ENCODE data around the gene SERPINB13.

The SERPINB13 gene, protein sequence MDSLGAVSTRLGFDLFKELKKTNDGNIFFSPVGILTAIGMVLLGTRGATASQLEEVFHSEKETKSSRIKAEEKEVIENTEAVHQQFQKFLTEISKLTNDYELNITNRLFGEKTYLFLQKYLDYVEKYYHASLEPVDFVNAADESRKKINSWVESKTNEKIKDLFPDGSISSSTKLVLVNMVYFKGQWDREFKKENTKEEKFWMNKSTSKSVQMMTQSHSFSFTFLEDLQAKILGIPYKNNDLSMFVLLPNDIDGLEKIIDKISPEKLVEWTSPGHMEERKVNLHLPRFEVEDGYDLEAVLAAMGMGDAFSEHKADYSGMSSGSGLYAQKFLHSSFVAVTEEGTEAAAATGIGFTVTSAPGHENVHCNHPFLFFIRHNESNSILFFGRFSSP

DNA sequence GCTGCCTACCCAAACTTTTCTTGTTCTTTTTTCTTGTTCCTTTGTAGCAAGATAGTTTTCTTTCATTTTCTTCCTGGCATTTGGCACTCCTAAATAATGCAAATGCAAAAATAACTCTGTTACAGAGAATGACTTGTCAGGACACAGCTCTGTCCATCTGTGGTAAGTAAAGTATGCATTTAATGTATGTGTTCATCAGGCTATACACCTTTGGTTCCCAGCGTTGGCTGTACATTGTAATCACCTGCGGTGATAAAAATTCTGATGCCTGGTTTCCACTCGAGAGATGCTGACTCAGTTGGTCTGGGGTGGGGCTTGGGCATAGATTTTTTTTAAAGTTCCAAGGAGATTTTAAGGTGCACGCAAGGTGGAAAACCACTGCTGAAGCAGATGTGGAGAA lies at the start of gene SERPINB13:
TSS of gene SERPINB13 (plus strand) at position 378 of the 400 bp plus-strand sequence. CDS start 1,325 bp downstream, outside the sequence.
- no peak within 1 kb of the TSS for H3K4me3 ChIP-seq (ENCODE audit: low read depth in 1 of 2, low read length in 1 of 2)
- no peaks in the 10 kb centered on the region for H3K27me3 ChIP-seq
- H3K27ac ChIP-seq, result no peak within 1 kb of the TSS
- peaks cover 23 to 33% of the 10 kb centered on the region in 2 experiments for H3K4me1 ChIP-seq (ENCODE audit: control insufficient read depth in 1 of 2, insufficient read depth in 1 of 2, low read depth in 1 of 2, low read length in 1 of 2)
- TF ChIP-seq CTCF (IDR thresholded peaks at IDR 0.05), result no peak
- H3K9me3 ChIP-seq, result no peaks in the 10 kb centered on the region
- no peaks in the 10 kb centered on the region for H3K36me3 ChIP-seq

GRCh38 chr18:63539904-63540510 lies 47.1 kb upstream of the SERPINB13 start:
- Histone ChIP-seq H3K27me3 (no peaks in the 10 kb centered on the region), H3K4me1 (ENCODE audit: control insufficient read depth in 1 of 2, insufficient read depth in 1 of 2, low read depth in 1 of 2, low read length in 1 of 2) (peaks cover 6 to 8% of the 10 kb centered on the region in 2 experiments), H3K4me3 (ENCODE audit: low read depth in 1 of 2, low read length in 1 of 2) (no peak overlapping the region), H3K9me3 (no peaks in the 10 kb centered on the region), H3K27ac (no peak overlapping the region), H3K36me3 (no peaks in the 10 kb centered on the region)
- TF ChIP-seq CTCF (IDR thresholded peaks at IDR 0.05), result no peak

DNA sequence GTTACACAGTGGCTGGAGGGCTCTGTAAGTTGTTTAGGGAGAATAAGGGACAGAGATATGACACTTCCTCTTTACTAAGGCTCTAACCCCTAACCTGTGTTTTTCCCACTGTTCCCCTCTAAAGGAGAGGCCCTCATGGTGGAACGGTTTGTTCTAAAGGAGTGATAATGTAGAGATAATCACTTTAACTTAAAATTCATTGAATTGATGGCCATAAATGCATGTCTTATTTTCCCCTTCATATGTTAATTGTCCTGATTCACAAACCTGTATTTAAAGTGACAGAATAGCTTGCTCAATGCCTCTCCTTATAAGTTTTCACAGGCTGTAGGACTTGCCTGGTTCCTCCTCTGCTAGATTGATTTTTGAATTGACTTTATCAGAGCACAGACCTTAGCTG lies 45.1 kb upstream of the SERPINB13 start, which contains the start of gene SERPINB12:
TSS of gene SERPINB12 (plus strand) at position 301 of the 400 bp plus-strand sequence. CDS start 13,791 bp downstream, outside the sequence.
- no peaks in the 10 kb centered on the region for H3K36me3 ChIP-seq
- H3K4me3 ChIP-seq (ENCODE audit: low read depth in 1 of 2, low read length in 1 of 2), result no peak within 1 kb of the TSS
- no peak within 1 kb of the TSS for H3K27ac ChIP-seq
- no peak for TF ChIP-seq CTCF (IDR thresholded peaks at IDR 0.05)
- no peaks in the 10 kb centered on the region for H3K27me3 ChIP-seq
- H3K9me3 ChIP-seq, result no peaks in the 10 kb centered on the region
- no peaks in the 10 kb centered on the region for H3K4me1 ChIP-seq (ENCODE audit: control insufficient read depth in 1 of 2, insufficient read depth in 1 of 2, low read depth in 1 of 2, low read length in 1 of 2)

DNA sequence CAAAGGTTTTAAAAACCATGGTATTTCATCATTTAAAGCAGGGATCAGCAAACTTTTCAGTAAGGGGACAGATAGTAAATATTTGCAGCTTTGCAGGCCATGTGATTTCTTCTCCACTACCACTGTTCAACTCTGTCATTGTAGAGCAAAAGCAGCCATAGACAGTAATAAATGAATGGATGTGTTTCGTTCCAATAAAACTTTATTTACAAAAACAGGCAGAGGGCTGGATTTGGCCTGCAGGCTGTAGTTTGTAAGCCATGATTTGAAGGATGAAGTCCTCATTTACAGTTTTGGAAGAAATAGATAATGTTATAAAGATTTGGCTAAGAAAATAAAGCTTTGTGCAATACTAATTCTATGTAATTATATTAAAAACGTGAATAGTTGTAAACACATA lies 43.1 kb upstream of the SERPINB13 start:
- H3K9me3 ChIP-seq, result no peaks in the 10 kb centered on the region
- no peak overlapping the region for H3K4me3 ChIP-seq (ENCODE audit: low read depth in 1 of 2, low read length in 1 of 2)
- H3K4me1 ChIP-seq (ENCODE audit: control insufficient read depth in 1 of 2, insufficient read depth in 1 of 2, low read depth in 1 of 2, low read length in 1 of 2), result no peaks in the 10 kb centered on the region
- H3K27ac ChIP-seq, result no peak overlapping the region
- H3K36me3 ChIP-seq, result no peaks in the 10 kb centered on the region
- no peak for TF ChIP-seq CTCF (IDR thresholded peaks at IDR 0.05)
- no peaks in the 10 kb centered on the region for H3K27me3 ChIP-seq

- Histone ChIP-seq H3K36me3 (no peaks in the 10 kb centered on the region), H3K27me3 (no peaks in the 10 kb centered on the region), H3K4me3 (ENCODE audit: low read depth in 1 of 2, low read length in 1 of 2) (no peak overlapping the region), H3K27ac (no peak overlapping the region), H3K4me1 (ENCODE audit: control insufficient read depth in 1 of 2, insufficient read depth in 1 of 2, low read depth in 1 of 2, low read length in 1 of 2) (no peaks in the 10 kb centered on the region), H3K9me3 (no peaks in the 10 kb centered on the region)
- TF ChIP-seq CTCF (IDR thresholded peaks at IDR 0.05), result no peak
These were observed 42.1 kb upstream of the SERPINB13 start for GRCh38 chr18:63545000-63545399.
